ENCODE results near the gene COMMD2. TPM values are rescaled to one million over a fixed set of nuclear protein-coding genes. Genes with fewer than 3 reads are reported as not detected.

The COMMD2 gene
- total RNA-seq, 1 donor from 2014 or later = 41.5 TPM

GRCh38 chr3:149723781-149724180 is 28.5 kb downstream of the COMMD2 start:
- H3K27me3 Mint-ChIP-seq = no peaks in the 10 kb centered on the region
- intact Hi-C loops (cut with micrococcal nuclease) = no loop called here
- no peaks in the 10 kb centered on the region for H3K4me1 Mint-ChIP-seq
- H3K9me3 Mint-ChIP-seq = peaks cover 14% of the 10 kb centered on the region
- ChIA-PET CTCF (no interaction called here), POLR2A (interaction anchor here (0.6 kb wide), 1 partner anchor 72 kb away, joined by 4 read pairs; no protein-coding TSS in a partner anchor)
- DNase-seq (no peak), ATAC-seq (ENCODE audit: low read depth) (no peak)
- H3K4me3 Mint-ChIP-seq = no peak overlapping the region
- H3K27ac Mint-ChIP-seq = no peak overlapping the region
- no peak for TF ChIP-seq CTCF (IDR thresholded peaks at IDR 0.05)
- no peaks in the 10 kb centered on the region for H3K36me3 Mint-ChIP-seq (ENCODE audit: low read depth)

GRCh38 chr3:149720918-149721317 is 31.4 kb downstream of the COMMD2 start:
- CTCF ChIA-PET = no interaction called here
- DNase-seq (no peak), ATAC-seq (ENCODE audit: low read depth) (no peak)
- no peak for TF ChIP-seq CTCF (IDR thresholded peaks at IDR 0.05)
- Mint-ChIP-seq H3K36me3 (ENCODE audit: low read depth) (no peaks in the 10 kb centered on the region), H3K4me1 (no peaks in the 10 kb centered on the region), H3K27me3 (no peaks in the 10 kb centered on the region), H3K4me3 (no peak overlapping the region), H3K9me3 (peaks cover 14% of the 10 kb centered on the region), H3K27ac (no peak overlapping the region)
- POLR2A ChIA-PET = no interaction called here
- intact Hi-C loops (cut with micrococcal nuclease) = no loop called here

- Mint-ChIP-seq H3K27me3 (no peaks in the 10 kb centered on the region), H3K27ac (no peak overlapping the region), H3K4me3 (peak overlapping the region; percentile 25), H3K4me1 (no peaks in the 10 kb centered on the region), H3K36me3 (ENCODE audit: low read depth) (no peaks in the 10 kb centered on the region), H3K9me3 (peaks cover 14% of the 10 kb centered on the region)
- no peak for ATAC-seq (ENCODE audit: low read depth)
- TF ChIP-seq CTCF (IDR thresholded peaks at IDR 0.05) = no peak
- DNase-seq = no peak
- intact Hi-C loops (cut with micrococcal nuclease) = loop anchor here (1.0 to 5.0 kb wide), 5 partner anchors 148 to 760 kb away; no protein-coding TSS in a partner anchor
- CTCF ChIA-PET = interaction anchor here (1.0 to 1.6 kb wide), 5 partner anchors 147 to 597 kb away, joined by 3 to 6 read pairs (median 4); no protein-coding TSS in a partner anchor
- POLR2A ChIA-PET = no interaction called here
Observed at GRCh38 chr3:149717391-149718056, 34.8 kb downstream of the COMMD2 start.

DNA sequence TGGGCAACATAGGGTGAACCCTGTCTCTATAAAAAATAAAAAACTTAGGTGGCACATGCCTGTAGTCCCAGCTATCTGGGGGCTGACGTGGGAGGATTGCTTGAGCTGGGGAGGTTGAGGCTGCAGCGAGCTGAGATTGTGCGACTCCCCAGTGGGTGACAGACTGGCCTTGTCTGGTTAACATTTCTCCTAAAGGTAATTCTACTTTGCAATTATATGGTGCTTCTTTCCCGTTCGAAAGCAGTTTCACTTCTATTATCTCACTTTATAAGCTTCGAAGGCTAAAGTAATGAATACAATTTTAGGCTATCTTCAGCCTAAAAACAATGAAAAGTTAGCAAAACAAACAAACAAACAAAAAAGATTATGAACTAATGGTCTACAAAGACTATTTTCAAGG is 35.3 kb downstream of the COMMD2 start:
- H3K27me3 Mint-ChIP-seq = no peaks in the 10 kb centered on the region
- intact Hi-C loops (cut with micrococcal nuclease) = loop anchor here (1.0 to 5.0 kb wide), 5 partner anchors 148 to 760 kb away; no protein-coding TSS in a partner anchor
- H3K27ac Mint-ChIP-seq = no peak overlapping the region
- ATAC-seq (ENCODE audit: low read depth) = no peak
- no peak for TF ChIP-seq CTCF (IDR thresholded peaks at IDR 0.05)
- CTCF ChIA-PET = interaction anchor here (1.0 to 1.6 kb wide), 5 partner anchors 147 to 597 kb away, joined by 3 to 6 read pairs (median 4); no protein-coding TSS in a partner anchor
- H3K4me3 Mint-ChIP-seq = no peak overlapping the region
- POLR2A ChIA-PET = no interaction called here
- DNase-seq = no peak
- H3K9me3 Mint-ChIP-seq = peaks cover 14% of the 10 kb centered on the region
- H3K4me1 Mint-ChIP-seq = no peaks in the 10 kb centered on the region
- H3K36me3 Mint-ChIP-seq (ENCODE audit: low read depth) = no peaks in the 10 kb centered on the region

GRCh38 chr3:149715247-149715646 is 37.0 kb downstream of the COMMD2 start:
- DNase-seq = no peak
- ChIA-PET POLR2A (no interaction called here), CTCF (interaction anchor here (0.9 kb wide), 1 partner anchor 8 kb away, joined by 3 read pairs; no protein-coding TSS in a partner anchor)
- no peak for TF ChIP-seq CTCF (IDR thresholded peaks at IDR 0.05)
- no peak for ATAC-seq (ENCODE audit: low read depth)
- Mint-ChIP-seq H3K4me1 (no peaks in the 10 kb centered on the region), H3K9me3 (peaks cover 2% of the 10 kb centered on the region), H3K27me3 (no peaks in the 10 kb centered on the region), H3K36me3 (ENCODE audit: low read depth) (no peaks in the 10 kb centered on the region), H3K27ac (no peak overlapping the region), H3K4me3 (no peak overlapping the region)
- intact Hi-C loops (cut with micrococcal nuclease) = loop anchor here (5.0 kb wide), 2 partner anchors 443 to 758 kb away; no protein-coding TSS in a partner anchor
